Activated CD8-positive, alpha-beta T cell treated with anti-CD3 and anti-CD28 coated beads for 36 hours (primary cell): Measurements from ENCODE around the gene PRKACG. TPM values are rescaled to one million over a fixed set of nuclear protein-coding genes. Genes with fewer than 3 reads are reported as not detected.

Experiments used
- ATAC-seq: fragments of 200-7000 bp; cut with Tn5 transposase; one replicate; pipeline ENCODE4 v1.10.0; 2021; ENCODE audit warnings: mild to moderate bottlenecking, moderate library complexity
- CTCF ChIA-PET: fragments of 350-600 bp; sonication (Branson Sonifier 250); formaldehyde crosslinking; loops from one replicate; lab custom pipeline; 2021; ENCODE audit warnings: antibody characterized with exemption; lab: Charles Lee
- POLR2A ChIA-PET: fragments of 350-600 bp; sonication (Branson Sonifier 250); formaldehyde crosslinking; loops from one replicate; lab custom pipeline; 2021; ENCODE audit warnings: antibody characterized with exemption; lab: Charles Lee
- DNase-seq: peaks from one replicate; pipeline ENCODE4 v3.0.0-alpha.2; 2020
- H3K27ac Mint-ChIP-seq: one replicate; pipeline ENCODE4 v1.8.0; 2021; ENCODE audit warnings: mild to moderate bottlenecking, mixed read lengths
- H3K27me3 Mint-ChIP-seq: one replicate; pipeline ENCODE4 v1.8.0; 2021; ENCODE audit warnings: mixed read lengths
- H3K36me3 Mint-ChIP-seq: one replicate; pipeline ENCODE4 v1.8.0; 2021; ENCODE audit warnings: low read depth, mixed read lengths
- H3K4me1 Mint-ChIP-seq: one replicate; pipeline ENCODE4 v1.8.0; 2021; ENCODE audit warnings: low read depth, mixed read lengths
- H3K4me3 Mint-ChIP-seq: one replicate; pipeline ENCODE4 v1.8.0; 2021; ENCODE audit warnings: mild to moderate bottlenecking, moderate library complexity, mixed read lengths
- H3K9me3 Mint-ChIP-seq: one replicate; pipeline ENCODE4 v1.8.0; 2021; ENCODE audit warnings: mixed read lengths
- intact Hi-C: fragments of 100-400 bp; cut with micrococcal nuclease; formaldehyde crosslinking; loops from one replicate; pipeline ENCODE4 v1.10.0; 2022
- total RNA-seq, 2 experiments: library from RNA; stranded (reverse); gene quantifications; one replicate each; pipeline ENCODE4 v1.2.3, GENCODE V29; 2021
- TF ChIP-seq, protein P1 (sequence below): fragments of 200-600 bp; IDR thresholded peaks from one replicate; pipeline ENCODE4 v1.8.0; 2022; ENCODE audit warnings: antibody characterized with exemption, mild to moderate bottlenecking

PRKACG gene
- total RNA-seq, 2 experiments from 2014 or later, result not detected

DNA sequence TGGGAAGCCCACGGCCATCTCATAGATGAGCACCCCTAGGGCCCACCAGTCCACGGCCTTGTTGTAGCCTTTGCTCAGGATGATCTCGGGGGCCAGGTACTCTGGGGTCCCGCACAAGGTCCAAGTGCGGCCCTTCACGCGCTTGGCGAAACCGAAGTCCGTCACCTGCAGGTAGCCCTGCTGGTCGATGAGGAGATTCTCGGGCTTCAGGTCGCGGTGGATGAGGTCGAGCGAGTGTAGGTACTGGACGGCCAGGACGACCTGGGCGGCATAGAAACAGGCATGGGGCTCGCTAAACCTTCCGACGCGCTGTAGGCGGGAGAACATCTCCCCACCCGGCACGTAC, 558 bp downstream of the PRKACG start:
- Mint-ChIP-seq H3K4me1 (peaks cover 9% of the 10 kb centered on the region), H3K36me3 (no peaks in the 10 kb centered on the region), H3K27me3 (peaks cover 16% of the 10 kb centered on the region), H3K9me3 (no peaks in the 10 kb centered on the region), H3K4me3 (no peak overlapping the region), H3K27ac (no peak overlapping the region)
- DNase-seq (no peak), ATAC-seq (no peak)
- CTCF ChIA-PET, result interaction anchor here (1.2 kb wide), 1 partner anchor 15 kb away, joined by 4 read pairs; no protein-coding TSS in a partner anchor
- TF ChIP-seq, protein P1, sequence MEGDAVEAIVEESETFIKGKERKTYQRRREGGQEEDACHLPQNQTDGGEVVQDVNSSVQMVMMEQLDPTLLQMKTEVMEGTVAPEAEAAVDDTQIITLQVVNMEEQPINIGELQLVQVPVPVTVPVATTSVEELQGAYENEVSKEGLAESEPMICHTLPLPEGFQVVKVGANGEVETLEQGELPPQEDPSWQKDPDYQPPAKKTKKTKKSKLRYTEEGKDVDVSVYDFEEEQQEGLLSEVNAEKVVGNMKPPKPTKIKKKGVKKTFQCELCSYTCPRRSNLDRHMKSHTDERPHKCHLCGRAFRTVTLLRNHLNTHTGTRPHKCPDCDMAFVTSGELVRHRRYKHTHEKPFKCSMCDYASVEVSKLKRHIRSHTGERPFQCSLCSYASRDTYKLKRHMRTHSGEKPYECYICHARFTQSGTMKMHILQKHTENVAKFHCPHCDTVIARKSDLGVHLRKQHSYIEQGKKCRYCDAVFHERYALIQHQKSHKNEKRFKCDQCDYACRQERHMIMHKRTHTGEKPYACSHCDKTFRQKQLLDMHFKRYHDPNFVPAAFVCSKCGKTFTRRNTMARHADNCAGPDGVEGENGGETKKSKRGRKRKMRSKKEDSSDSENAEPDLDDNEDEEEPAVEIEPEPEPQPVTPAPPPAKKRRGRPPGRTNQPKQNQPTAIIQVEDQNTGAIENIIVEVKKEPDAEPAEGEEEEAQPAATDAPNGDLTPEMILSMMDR, result no peak
- intact Hi-C loops, result no loop called here
- POLR2A ChIA-PET, result no interaction called here

DNA sequence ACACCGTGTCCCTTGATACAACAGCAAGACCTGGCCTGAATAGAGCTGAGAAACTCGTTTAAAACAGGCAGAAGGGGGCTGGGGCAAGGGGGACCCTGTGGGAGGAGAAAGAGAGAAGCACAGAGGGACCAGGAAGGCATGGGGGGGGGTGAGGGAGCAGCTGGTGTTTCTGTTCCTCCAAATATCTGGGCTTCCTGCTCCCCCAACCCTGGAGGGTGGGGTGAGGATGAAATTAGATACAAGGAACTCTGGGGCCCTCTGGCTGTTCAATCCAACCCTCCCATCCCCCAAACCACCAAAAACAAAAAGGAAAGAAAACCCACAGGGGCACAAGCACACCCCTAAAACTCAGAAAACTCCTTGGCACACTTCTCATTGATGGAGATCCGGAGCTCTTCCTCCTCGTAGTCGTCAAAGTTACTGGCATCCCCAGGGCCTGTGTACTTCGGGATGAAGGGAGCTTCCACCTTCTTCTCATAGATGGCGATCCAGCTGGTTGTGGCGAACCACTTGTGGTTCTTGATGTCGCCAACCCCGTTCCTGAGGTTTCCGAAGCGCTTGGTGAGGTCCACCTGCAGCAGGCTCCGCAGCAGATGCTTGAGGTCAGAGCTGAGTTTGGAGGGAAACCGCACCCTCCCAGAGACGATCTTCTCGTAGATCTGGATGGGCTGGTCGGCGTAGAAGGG, 1.1 kb downstream of the PRKACG start:
- TF ChIP-seq, protein P1, result no peak
- Mint-ChIP-seq H3K27me3 (peaks cover 16% of the 10 kb centered on the region), H3K36me3 (no peaks in the 10 kb centered on the region), H3K4me3 (no peak overlapping the region), H3K9me3 (no peaks in the 10 kb centered on the region), H3K27ac (no peak overlapping the region), H3K4me1 (peaks cover 9% of the 10 kb centered on the region)
- DNase-seq (no peak), ATAC-seq (no peak)
- ChIA-PET POLR2A (no interaction called here), CTCF (interaction anchor here (1.1 to 1.2 kb wide), 2 partner anchors 14 to 16 kb away, joined by 3 to 4 read pairs; no protein-coding TSS in a partner anchor)
- intact Hi-C loops, result no loop called here

DNA sequence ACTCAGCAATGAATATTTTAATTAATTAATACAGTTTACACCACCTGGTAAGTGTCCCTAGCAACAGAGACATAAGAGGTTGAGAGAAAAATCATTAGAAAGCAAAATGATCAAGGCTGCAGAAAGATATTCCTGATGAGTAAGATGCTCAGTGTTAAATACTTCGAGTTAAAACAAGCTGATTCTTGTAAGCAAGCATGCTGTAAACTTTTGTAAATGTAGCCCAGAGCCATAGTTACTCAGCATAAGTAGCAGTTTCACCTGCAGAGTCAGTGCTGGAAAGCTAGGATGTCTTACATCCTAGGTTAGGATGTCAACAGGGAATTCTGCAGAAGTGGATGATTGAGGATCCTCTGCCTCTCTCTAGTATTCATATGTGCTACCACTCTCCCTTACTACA, 4.2 kb downstream of the PRKACG start:
- ChIA-PET CTCF (interaction anchor here (1.0 to 1.9 kb wide), 3 partner anchors 10 to 19 kb away, joined by 3 to 10 read pairs (median 5); no protein-coding TSS in a partner anchor), POLR2A (no interaction called here)
- Mint-ChIP-seq H3K9me3 (no peaks in the 10 kb centered on the region), H3K27me3 (peaks cover 15% of the 10 kb centered on the region), H3K27ac (no peak overlapping the region), H3K4me3 (no peak overlapping the region), H3K4me1 (peaks cover 9% of the 10 kb centered on the region), H3K36me3 (no peaks in the 10 kb centered on the region)
- ATAC-seq, result no peak
- TF ChIP-seq, protein P1, result no peak
- intact Hi-C loops, result no loop called here
- DNase-seq, result no peak

DNA sequence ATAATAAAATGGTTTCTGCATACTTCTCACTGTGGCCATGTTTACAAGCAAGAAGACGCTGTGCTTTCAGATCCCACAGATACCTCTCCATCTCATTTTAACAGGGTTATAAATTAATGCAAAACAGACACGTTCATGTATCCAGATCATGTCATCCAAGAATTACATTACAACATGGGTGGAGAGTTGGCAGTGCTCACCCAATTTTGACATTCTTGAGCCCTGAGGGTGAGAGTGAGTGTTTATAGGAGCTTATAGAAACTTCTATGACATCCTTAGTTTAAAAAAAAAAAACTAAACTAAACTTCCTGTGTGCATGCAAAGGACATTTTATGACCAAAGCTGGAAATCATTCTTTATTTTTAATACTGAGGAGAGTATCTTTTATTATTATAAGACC, 9.1 kb downstream of the PRKACG start:
- H3K27ac Mint-ChIP-seq, result no peak overlapping the region
- H3K4me3 Mint-ChIP-seq, result no peak overlapping the region
- POLR2A ChIA-PET, result no interaction called here
- DNase-seq (no peak), ATAC-seq (no peak)
- TF ChIP-seq, protein P1, result no peak
- no peaks in the 10 kb centered on the region for H3K4me1 Mint-ChIP-seq
- CTCF ChIA-PET, result no interaction called here
- intact Hi-C loops, result no loop called here
- no peaks in the 10 kb centered on the region for H3K9me3 Mint-ChIP-seq
- peaks cover 3% of the 10 kb centered on the region for H3K27me3 Mint-ChIP-seq
- no peaks in the 10 kb centered on the region for H3K36me3 Mint-ChIP-seq

DNA sequence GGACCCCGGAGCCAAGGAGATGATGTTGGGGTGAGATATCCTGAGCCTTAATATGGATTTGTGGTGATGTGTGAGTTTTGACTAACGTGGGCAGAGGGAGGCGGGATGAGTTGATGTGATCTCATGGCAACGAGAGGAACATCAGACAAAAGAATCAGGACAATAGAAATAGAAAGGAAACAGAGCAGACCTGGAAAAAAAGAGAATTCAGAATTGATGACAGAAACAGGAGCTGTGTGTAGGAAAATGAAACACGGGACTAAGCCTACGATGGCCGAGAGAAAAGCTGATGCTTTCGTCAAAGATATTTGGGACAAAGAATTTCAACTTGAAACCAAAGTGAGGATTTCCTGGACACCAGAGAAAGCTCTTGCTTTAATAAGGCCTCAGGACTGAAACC, 10.9 kb downstream of the PRKACG start:
- TF ChIP-seq, protein P1, result no peak
- intact Hi-C loops, result no loop called here
- ChIA-PET POLR2A (interaction anchor here (0.6 to 1.1 kb wide), 2 partner anchors 32 to 298 kb away, joined by 3 to 4 read pairs; partner anchors contain the start of gene FXN), CTCF (interaction anchor here (1.3 kb wide), 1 partner anchor 419 kb away, joined by 3 read pairs; no protein-coding TSS in a partner anchor)
- no peak for ATAC-seq
- Mint-ChIP-seq H3K27me3 (peaks cover 3% of the 10 kb centered on the region), H3K27ac (no peak overlapping the region), H3K36me3 (no peaks in the 10 kb centered on the region), H3K4me3 (no peak overlapping the region), H3K4me1 (peaks cover 2% of the 10 kb centered on the region), H3K9me3 (no peaks in the 10 kb centered on the region)
- DNase-seq, result no peak
